ENCODE data around the gene DIRAS3.
"Not testable (repeated sequence)": the region's sequence is repeated elsewhere in the genome, so short reads cannot be mapped to it uniquely, and the experiment has no call there.

Gene DIRAS3

GRCh38 chr1:68016381-68016780 lies 34.0 kb downstream of the DIRAS3 start:
- DNase-seq = no peak

GRCh38 chr1:68015971-68016370 lies 34.5 kb downstream of the DIRAS3 start:
- DNase-seq = no peak

GRCh38 chr1:68015369-68015768 lies 35.1 kb downstream of the DIRAS3 start:
- no peak for DNase-seq

- no peak for DNase-seq
Measured at GRCh38 chr1:68013351-68013750, 37.1 kb downstream of the DIRAS3 start.

GRCh38 chr1:68011657-68012375 lies 38.6 kb downstream of the DIRAS3 start:
- no peak for DNase-seq

- no peak for DNase-seq
Measured at GRCh38 chr1:68010543-68010942, 39.9 kb downstream of the DIRAS3 start.

GRCh38 chr1:68010090-68010489 lies 40.3 kb downstream of the DIRAS3 start:
- no peak for DNase-seq

GRCh38 chr1:68003626-68004025 lies 46.8 kb downstream of the DIRAS3 start:
- DNase-seq = not testable (repeated sequence)

- DNase-seq = no peak
Measured at GRCh38 chr1:68000191-68000590, 50.2 kb downstream of the DIRAS3 start.

GRCh38 chr1:67997746-67998145 lies 52.7 kb downstream of the DIRAS3 start:
- no peak for DNase-seq

Data from activated CD8-positive, alpha-beta memory T cell treated with anti-CD3 and anti-CD28 coated beads, Interleukin-2, amount 50 U/mL, for 48 hours (primary cell).